Stimulated activated CD4-positive, alpha-beta T cell treated with anti-CD3 and anti-CD28 coated beads, Interleukin-2, amount 100 ng/mL, for 24 hours (primary cell): ENCODE measurements around the gene NR3C2.
"Not testable (repeated sequence)": the region's sequence is repeated elsewhere in the genome, so short reads cannot be mapped to it uniquely, and the experiment has no call there.

ENCODE experiments used
- DNase-seq, 2 donors: peaks; one replicate each; pipeline ENCODE4 v3.0.0-alpha.2; 2020

The NR3C2 gene

DNA sequence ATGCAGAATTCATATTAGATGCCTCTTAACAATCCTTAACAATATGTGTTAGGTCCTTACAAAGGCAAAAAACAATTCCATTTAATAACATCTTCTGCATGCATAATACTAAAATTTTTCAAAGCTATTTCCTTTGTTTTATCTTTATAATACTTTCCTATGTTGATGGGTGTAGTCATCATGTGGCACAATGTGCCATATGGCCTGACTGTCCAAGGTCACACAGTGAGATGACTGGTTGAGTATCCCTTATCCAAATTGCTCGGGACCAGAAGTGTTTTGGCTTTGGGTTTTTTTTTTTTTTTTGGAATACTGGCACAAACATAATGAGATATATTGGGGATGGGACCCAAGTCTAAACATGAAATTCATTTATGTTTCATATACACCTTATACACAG, 77.7 kb downstream of the NR3C2 start:
- no peak for DNase-seq

GRCh38 chr4:148359769-148360168, 82.4 kb downstream of the NR3C2 start:
- no peak for DNase-seq

- no peak for DNase-seq
Observed at GRCh38 chr4:148355442-148356123, 86.6 kb downstream of the NR3C2 start.

DNA sequence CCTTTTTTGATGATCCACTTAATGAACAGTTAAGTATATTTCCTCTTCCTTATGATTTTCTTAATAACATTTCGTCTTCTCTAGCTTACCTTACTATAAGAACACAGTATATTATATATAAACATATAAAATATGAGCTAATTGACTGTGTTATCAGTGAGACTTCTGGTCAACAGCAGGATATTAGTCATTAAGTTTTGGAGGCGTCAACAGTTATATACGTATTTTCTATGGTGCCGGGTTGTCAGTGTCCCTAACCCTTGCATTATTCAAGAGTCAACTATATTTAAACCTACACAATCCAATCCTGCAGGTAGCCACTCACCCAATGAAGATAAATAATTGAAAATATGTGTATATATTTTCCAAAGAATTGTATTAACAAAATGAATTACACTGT, 88.0 kb downstream of the NR3C2 start:
- DNase-seq: no peak

- DNase-seq: no peak
Observed at GRCh38 chr4:148353571-148353970, 88.6 kb downstream of the NR3C2 start.

DNA sequence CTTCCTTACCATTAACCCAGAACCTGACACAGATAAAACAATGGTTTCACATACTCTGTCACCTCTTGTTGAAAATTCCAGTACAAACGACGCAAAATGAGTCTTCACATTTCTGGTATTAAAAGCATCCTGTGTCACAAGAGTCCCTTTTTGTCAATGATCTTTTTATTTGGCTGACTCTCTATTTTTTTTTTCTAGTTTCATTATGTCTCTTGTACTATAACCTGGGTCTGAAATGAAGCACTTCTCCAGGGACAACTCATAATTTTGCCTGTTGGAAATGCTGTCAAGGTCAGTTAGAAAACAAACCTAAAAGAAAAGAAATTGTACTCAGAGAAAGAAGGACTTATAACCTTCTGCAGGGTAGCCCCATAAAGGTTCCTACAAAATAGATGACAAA, 93.1 kb downstream of the NR3C2 start:
- no peak for DNase-seq

DNA sequence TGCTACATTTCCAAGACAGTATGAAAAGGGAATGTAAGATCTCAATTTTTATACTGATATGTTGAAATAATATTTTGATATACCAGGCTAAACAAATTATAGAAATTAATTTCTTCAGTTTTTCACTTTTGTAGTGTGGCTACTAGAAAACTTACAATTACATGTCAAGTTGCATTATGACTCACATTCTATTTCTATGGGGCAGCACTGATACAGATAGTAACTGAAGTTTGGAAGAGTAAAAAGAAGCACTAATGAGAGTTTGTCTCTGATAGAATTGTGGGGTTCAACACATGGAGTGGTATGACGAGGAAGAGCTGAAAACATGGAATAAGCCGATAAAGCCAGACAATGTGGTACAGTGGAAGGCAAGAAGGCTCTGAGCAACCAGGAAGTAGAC, 95.6 kb downstream of the NR3C2 start:
- no peak for DNase-seq

DNA sequence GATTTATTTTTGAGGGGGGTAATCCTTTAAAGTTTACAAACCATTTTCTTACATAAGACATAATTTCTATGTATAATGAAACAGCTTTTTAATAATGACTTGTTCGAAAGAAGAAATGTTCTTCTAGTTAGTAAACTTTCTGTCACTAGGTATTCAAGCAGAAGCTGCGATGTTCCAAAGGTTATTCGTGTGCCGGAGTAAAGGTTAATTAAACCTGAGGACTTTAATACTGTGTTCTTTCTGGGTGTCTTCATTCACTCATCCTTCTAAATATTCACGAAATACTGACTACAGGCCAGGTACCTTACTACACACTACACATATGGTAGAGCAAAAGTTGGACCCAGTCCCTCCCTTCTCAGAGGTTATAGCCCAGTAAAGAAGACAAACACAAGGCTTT, 96.7 kb downstream of the NR3C2 start:
- no peak for DNase-seq

- no peak for DNase-seq
Observed at GRCh38 chr4:148344941-148345340, 97.3 kb downstream of the NR3C2 start.

GRCh38 chr4:148344352-148344751, 97.9 kb downstream of the NR3C2 start:
- DNase-seq: no peak

DNA sequence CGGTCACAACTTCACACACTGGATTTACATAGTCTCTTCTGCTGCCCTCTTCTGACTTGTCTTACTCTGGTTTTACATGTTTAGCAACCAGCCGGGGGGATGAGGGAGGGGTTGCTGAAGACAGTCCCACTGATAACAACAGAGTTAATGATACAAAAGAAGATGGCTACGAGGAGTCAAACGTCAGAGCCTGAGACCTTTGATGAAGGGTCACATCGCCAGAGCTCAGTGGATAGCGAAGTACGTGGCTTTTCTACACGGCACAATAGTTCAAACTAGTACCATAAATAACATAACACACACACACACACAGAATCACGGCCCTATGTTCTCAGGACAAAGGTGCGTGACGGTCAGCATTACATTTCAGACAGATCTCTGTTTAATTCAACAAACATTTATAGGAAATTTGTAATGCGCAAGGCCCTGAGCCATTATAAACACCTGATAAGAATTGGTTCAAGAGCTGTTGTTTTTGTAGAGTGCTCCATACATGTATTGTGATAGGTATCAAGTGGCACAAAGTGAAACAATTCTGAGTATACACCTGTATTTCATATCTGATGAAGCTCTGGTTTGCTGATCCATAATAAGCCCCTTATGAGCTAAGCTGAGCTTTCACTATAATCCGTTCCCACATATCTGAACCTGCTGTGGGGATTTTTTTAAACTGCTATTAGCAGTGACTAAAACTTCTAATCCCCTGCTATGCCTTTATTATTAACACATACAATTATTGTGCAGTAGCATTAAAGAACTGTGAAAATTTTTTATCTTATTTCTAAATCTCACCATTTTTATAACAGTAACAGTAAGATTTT, 100.0 kb downstream of the NR3C2 start:
- DNase-seq: no peak

DNA sequence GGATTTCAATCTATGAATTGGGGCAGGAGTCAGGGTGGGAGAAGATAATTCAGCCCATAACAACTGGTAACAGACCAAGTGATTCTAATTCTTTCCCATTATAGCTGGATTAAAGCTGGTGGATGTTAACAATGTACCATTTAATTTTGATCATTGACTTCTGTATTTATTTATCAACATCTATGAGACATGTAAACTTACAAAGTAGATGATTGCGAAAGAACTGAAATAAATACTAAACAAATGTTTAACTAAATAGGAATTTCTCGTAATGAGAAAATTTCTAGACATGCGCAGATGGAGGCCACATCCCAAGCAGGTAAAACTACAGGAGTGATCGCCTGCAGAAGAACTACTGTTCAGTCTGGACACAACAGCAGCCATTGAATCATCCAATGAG, 107.1 kb downstream of the NR3C2 start:
- no peak for DNase-seq

- DNase-seq: no peak
Observed at GRCh38 chr4:148333265-148333664, 108.9 kb downstream of the NR3C2 start.

DNA sequence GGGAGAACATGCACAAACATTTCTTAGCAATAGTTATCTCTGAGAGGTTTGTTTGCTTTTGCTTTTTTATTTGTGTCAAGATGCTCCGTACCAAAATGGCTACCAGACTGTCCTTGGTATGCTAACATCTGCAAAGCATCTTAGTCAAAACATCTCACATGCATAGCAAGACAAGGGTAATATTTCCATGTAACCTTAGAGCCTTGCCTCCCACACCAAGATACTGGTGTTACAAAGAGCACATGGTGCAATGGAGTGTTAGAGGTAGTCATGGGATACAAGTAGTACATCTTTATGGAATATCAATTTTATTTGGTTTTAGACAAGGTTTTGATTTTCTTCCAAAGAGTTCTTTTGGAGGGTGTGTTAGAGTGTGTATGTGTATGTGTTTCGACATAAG, 109.7 kb downstream of the NR3C2 start:
- DNase-seq: no peak

DNA sequence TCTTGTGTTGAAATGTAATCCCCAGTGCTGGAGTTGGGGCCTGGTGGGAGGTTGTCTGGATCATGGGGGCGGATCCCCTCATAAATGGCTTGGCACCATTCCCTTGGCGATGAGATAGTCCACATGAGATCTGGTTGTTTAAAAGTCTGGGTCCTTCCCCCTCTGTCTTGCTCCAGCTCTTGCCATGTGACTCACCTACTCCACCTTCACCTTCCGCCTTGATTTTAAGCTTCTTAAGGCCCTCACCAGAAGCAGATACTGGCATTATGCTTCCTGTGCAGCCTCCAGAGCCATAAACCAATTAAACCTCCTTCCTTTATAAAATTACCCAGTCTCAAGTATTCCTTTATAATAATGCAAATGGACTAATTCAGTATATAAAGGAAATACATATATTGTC, 111.5 kb downstream of the NR3C2 start:
- DNase-seq: no peak

DNA sequence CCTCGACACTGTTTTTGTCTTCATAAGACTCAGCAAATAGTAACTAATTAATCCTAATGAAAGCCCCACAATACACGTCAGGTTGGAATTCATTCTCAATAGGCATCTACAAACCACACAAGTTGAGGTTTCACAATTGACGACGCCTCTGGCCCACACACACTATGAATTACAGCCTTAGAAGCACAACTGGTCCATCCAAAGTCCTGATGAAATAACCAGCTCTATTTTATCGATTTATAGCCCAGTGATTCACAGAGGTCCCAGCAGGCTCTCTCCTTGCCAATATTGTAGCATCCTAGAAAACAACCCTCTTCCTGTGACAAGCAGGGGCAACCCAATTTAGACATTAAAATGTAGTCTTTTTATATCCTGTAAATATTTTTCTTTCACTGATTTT, 112.1 kb downstream of the NR3C2 start:
- no peak for DNase-seq

GRCh38 chr4:148329751-148330150, 112.5 kb downstream of the NR3C2 start:
- DNase-seq: no peak

DNA sequence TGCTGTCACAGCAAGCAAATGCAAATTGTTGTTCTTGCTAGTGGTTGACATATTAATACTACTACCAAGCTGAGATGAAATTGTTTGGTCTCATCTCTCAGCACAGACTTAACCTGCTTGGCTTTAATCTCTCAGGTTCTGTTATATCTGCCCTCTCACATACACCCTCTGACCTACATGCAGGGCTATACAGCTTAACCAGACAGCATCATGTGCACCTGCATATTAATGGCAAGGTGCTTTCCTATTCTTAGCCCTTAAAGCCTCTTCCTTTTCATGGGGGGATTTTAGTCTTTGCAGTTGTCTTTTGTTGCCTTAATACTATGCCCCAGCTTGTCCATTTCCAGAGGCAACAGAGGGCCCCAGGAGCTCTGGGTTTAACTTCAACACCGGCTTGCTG, 114.5 kb downstream of the NR3C2 start:
- no peak for DNase-seq

DNA sequence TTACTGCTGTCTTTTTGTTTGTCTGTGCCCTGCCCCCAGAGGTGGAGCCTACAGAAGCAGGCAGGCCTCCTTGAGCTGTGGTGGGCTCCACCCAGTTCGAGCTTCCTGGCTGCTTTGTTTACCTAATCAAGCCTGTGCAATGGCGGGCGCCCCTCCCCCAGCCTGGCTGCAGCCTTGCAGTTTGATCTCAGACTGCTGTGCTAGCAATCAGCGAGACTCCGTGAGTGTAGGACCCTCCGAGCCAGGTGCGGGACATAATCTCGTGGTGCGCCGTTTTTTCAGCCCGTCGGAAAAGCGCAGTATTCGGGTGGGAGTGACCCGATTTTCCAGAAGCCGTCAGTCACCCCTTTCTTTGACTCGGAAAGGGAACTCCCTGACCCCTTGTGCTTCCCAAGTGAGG, 118.9 kb downstream of the NR3C2 start:
- not testable (repeated sequence) for DNase-seq

DNA sequence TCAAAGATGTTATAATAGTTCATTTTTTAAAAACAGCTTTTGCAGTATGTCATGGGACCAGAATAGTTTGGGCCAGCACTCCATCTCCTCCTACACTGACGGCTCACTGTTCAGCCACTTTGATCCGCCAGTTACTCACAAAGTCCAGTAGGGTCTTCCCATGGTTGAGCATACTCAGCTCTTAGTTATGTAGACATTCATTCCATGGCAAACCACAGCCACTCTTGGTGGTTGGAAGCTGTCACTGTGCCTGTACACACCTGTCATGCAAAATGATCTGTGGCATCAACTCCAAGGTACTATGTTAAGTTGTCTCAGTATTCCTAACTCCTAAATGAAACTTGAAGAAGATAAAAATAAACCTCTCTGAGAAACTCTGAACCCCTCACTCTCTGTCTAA, 127.2 kb downstream of the NR3C2 start:
- no peak for DNase-seq

GRCh38 chr4:148312956-148313490, 129.2 kb downstream of the NR3C2 start:
- DNase-seq: no peak

DNA sequence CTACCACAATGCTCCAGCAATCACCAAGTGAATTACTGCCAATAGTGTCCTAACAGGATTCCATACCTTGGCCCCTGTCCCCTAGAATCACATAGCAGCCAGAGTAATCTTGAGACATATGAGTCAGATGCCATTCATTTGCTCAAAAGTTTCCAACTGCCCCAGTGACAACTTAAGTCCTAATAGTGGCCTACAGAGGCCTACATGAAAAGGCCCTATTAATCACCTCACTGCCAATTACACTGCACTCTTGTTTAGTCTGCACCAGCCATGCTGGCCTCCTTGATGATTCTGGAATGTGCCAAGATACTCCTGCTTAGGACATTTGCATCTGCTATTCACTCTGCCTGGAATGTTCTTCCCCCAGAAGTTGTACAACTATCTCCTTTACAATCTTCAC, 130.7 kb downstream of the NR3C2 start:
- no peak for DNase-seq

DNA sequence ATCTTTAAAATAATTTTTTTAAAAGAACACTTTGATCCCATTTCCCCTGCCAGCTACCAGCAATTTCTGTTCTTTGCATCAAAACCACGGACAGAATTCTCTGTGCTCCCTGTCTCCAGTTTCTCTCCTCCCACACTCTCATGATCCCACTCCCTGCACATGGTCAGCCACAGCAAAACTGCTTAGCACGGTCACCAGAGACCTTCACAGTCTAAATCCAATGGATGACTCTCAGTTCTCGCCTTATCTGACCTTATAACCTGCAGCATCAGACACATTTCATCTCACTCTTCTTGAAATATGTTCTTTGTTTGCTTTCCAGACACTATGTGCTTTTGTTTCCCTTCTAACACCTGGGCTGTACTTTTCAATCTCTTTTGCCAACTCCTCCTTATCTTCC, 131.5 kb downstream of the NR3C2 start:
- DNase-seq: no peak

DNA sequence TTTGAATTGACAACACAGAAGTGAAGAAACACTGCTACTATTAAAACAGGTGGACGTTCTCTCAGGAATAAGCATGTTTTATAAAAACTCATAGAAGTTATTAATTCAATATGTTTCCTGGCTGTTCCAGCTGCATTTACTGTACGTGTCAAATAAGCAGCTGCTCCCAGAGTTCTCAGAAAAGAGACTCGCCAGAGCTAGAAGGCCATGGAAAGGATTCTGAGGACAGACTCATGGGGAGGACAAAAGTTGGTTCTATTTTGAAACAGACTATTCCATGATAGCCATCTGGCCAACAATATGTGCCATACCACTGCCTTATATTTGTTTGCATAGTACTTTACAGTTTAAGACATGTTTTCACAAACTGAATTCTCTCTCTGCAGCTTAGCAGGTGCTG, 136.5 kb downstream of the NR3C2 start:
- no peak for DNase-seq
